SH-SY5Y (cell line): Measurements from ENCODE around the gene CTAGE1.

Experiments
- GATA2 ChIP-seq: IDR thresholded peaks from 2 replicates; pipeline ENCODE4 v1.6.1; 2011; ENCODE audit warnings: mild to moderate bottlenecking, low read depth, low read length
- GATA3 ChIP-seq: IDR thresholded peaks from 2 replicates; pipeline ENCODE4 v1.6.1; 2011; ENCODE audit warnings: low read depth, mild to moderate bottlenecking, low read length, moderate library complexity

- no peak for TF ChIP-seq GATA2
- TF ChIP-seq GATA3: no peak
Observed at GRCh38 chr18:22398464-22398863, 19.3 kb downstream of the CTAGE1 start.
